Astrocyte (in vitro differentiated cells and primary cell): Measurements from ENCODE around the gene SELENOW. TPM values are rescaled to one million over a fixed set of nuclear protein-coding genes. Genes with fewer than 3 reads are reported as not detected.

ENCODE experiments used
- DNase-seq: peaks from one replicate; pipeline ENCODE4 v3.0.0-alpha.2; 2010; ENCODE audit warnings: low read depth
- FAIRE-seq: peaks from 2 replicates; lab custom pipeline; 2011; peaks lifted over from hg19 to GRCh38; lab: Jason Lieb, UNC
- H2AFZ ChIP-seq: 2 replicates; pipeline ENCODE4 v1.6.0; 2012; ENCODE audit warnings: low read depth, low read length, inconsistent platforms
- H3K27ac ChIP-seq: 2 replicates; pipeline ENCODE4 v1.5.1; 2011; ENCODE audit warnings: low read depth, low read length, inconsistent platforms
- H3K27me3 ChIP-seq: 2 replicates; pipeline ENCODE4 v1.6.0; 2011; ENCODE audit warnings: low read length, inconsistent platforms; ENCODE audit not compliant: insufficient read depth
- H3K36me3 ChIP-seq: 2 replicates; pipeline ENCODE4 v1.5.1; 2011; ENCODE audit warnings: low read length, inconsistent platforms; ENCODE audit not compliant: insufficient read depth
- H3K4me1 ChIP-seq: 2 replicates; pipeline ENCODE4 v1.5.1; 2011; ENCODE audit warnings: low read length, inconsistent platforms; ENCODE audit not compliant: insufficient read depth
- H3K4me2 ChIP-seq: 2 replicates; pipeline ENCODE4 v1.6.0; 2012; ENCODE audit warnings: low read length, inconsistent platforms
- H3K4me3 ChIP-seq: 2 replicates; pipeline ENCODE4 v1.5.1; 2011; ENCODE audit warnings: low read depth, mild to moderate bottlenecking, low read length, inconsistent platforms; ENCODE audit not compliant: insufficient read depth
- H3K79me2 ChIP-seq: 2 replicates; pipeline ENCODE4 v1.6.0; 2012; ENCODE audit warnings: mild to moderate bottlenecking, low read length, inconsistent platforms; ENCODE audit not compliant: insufficient read depth
- H3K9ac ChIP-seq: 2 replicates; pipeline ENCODE4 v1.6.0; 2012; ENCODE audit warnings: mild to moderate bottlenecking, low read length, inconsistent platforms
- H3K9me3 ChIP-seq: 2 replicates; pipeline ENCODE4 v1.5.1; 2012; ENCODE audit warnings: low read depth, mild to moderate bottlenecking, low read length, inconsistent platforms; ENCODE audit not compliant: insufficient read depth
- H4K20me1 ChIP-seq: 2 replicates; pipeline ENCODE4 v1.6.0; 2012; ENCODE audit warnings: low read length, inconsistent platforms; ENCODE audit not compliant: insufficient read depth
- H3K27ac Mint-ChIP-seq: one replicate; pipeline ENCODE4 v1.8.0; 2021; ENCODE audit warnings: mild to moderate bottlenecking, mixed read lengths; ENCODE audit not compliant: unreplicated experiment
- H3K27me3 Mint-ChIP-seq: one replicate; pipeline ENCODE4 v1.8.0; 2021; ENCODE audit warnings: low read depth, mixed read lengths; ENCODE audit not compliant: unreplicated experiment
- H3K36me3 Mint-ChIP-seq: one replicate; pipeline ENCODE4 v1.8.0; 2021; ENCODE audit warnings: low read depth, mixed read lengths; ENCODE audit not compliant: unreplicated experiment
- H3K4me1 Mint-ChIP-seq: one replicate; pipeline ENCODE4 v1.8.0; 2021; ENCODE audit warnings: low read depth, mixed read lengths; ENCODE audit not compliant: unreplicated experiment
- H3K4me3 Mint-ChIP-seq: one replicate; pipeline ENCODE4 v1.8.0; 2021; ENCODE audit warnings: mild to moderate bottlenecking, moderate library complexity, mixed read lengths; ENCODE audit not compliant: unreplicated experiment
- H3K9me3 Mint-ChIP-seq: one replicate; pipeline ENCODE4 v1.8.0; 2021; ENCODE audit warnings: mild to moderate bottlenecking, mixed read lengths; ENCODE audit not compliant: unreplicated experiment
- EZH2 ChIP-seq: IDR thresholded peaks from 2 replicates; pipeline ENCODE4 v1.6.1; 2012; ENCODE audit warnings: mild to moderate bottlenecking, low read length, inconsistent platforms; ENCODE audit not compliant: insufficient read depth
- total RNA-seq: library from RNA; stranded (reverse); gene quantifications from 2 replicates; pipeline ENCODE4 v1.2.1, GENCODE V29; 2021
- TF ChIP-seq, protein P1 (sequence below): IDR thresholded peaks from 2 replicates; pipeline ENCODE4 v1.5.1; 2011; ENCODE audit warnings: low read depth, mild to moderate bottlenecking, inconsistent platforms, low read length, moderate library complexity; ENCODE audit not compliant: insufficient read depth

The SELENOW gene
- total RNA-seq, 1 donor from 2014 or later, result 279 TPM

GRCh38 chr19:47792616-47793015 is 14.1 kb downstream of the SELENOW start:
- Mint-ChIP-seq H3K9me3 (no peaks in the 10 kb centered on the region), H3K4me3 (no peak overlapping the region), H3K36me3 (peaks cover 4% of the 10 kb centered on the region), H3K27ac (no peak overlapping the region), H3K27me3 (no peaks in the 10 kb centered on the region), H3K4me1 (peaks cover 3% of the 10 kb centered on the region)
- H3K79me2 ChIP-seq, result no peaks in the 10 kb centered on the region
- FAIRE-seq, result no peak
- no peaks in the 10 kb centered on the region for H3K4me1 ChIP-seq
- no peaks in the 10 kb centered on the region for H4K20me1 ChIP-seq
- H3K9me3 ChIP-seq, result no peaks in the 10 kb centered on the region
- H3K27me3 ChIP-seq, result no peaks in the 10 kb centered on the region
- no peak overlapping the region for H3K9ac ChIP-seq
- no peak overlapping the region for H3K4me3 ChIP-seq
- no peaks in the 10 kb centered on the region for H3K36me3 ChIP-seq
- H2AFZ ChIP-seq, result no peak overlapping the region
- no peak for DNase-seq
- no peak overlapping the region for H3K27ac ChIP-seq
- H3K4me2 ChIP-seq, result no peak overlapping the region
- TF ChIP-seq, protein P1, sequence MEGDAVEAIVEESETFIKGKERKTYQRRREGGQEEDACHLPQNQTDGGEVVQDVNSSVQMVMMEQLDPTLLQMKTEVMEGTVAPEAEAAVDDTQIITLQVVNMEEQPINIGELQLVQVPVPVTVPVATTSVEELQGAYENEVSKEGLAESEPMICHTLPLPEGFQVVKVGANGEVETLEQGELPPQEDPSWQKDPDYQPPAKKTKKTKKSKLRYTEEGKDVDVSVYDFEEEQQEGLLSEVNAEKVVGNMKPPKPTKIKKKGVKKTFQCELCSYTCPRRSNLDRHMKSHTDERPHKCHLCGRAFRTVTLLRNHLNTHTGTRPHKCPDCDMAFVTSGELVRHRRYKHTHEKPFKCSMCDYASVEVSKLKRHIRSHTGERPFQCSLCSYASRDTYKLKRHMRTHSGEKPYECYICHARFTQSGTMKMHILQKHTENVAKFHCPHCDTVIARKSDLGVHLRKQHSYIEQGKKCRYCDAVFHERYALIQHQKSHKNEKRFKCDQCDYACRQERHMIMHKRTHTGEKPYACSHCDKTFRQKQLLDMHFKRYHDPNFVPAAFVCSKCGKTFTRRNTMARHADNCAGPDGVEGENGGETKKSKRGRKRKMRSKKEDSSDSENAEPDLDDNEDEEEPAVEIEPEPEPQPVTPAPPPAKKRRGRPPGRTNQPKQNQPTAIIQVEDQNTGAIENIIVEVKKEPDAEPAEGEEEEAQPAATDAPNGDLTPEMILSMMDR, result no peak
- TF ChIP-seq EZH2, result no peak

GRCh38 chr19:47794526-47794925 is 16.0 kb downstream of the SELENOW start:
- peaks cover 8% of the 10 kb centered on the region for H3K27me3 Mint-ChIP-seq
- H3K27ac Mint-ChIP-seq, result no peak overlapping the region
- no peak overlapping the region for H3K4me3 Mint-ChIP-seq
- no peaks in the 10 kb centered on the region for H3K79me2 ChIP-seq
- H3K4me1 ChIP-seq, result no peaks in the 10 kb centered on the region
- no peaks in the 10 kb centered on the region for H3K27me3 ChIP-seq
- no peaks in the 10 kb centered on the region for H3K36me3 ChIP-seq
- H3K9ac ChIP-seq, result no peak overlapping the region
- peaks cover 3% of the 10 kb centered on the region for H3K9me3 Mint-ChIP-seq
- peaks cover 1% of the 10 kb centered on the region for H3K4me1 Mint-ChIP-seq
- H3K27ac ChIP-seq, result no peak overlapping the region
- no peaks in the 10 kb centered on the region for H4K20me1 ChIP-seq
- no peak for TF ChIP-seq EZH2
- TF ChIP-seq, protein P1, result no peak
- no peak for FAIRE-seq
- no peak overlapping the region for H2AFZ ChIP-seq
- no peak for DNase-seq
- H3K4me3 ChIP-seq, result no peak overlapping the region
- H3K9me3 ChIP-seq, result no peaks in the 10 kb centered on the region
- H3K4me2 ChIP-seq, result no peak overlapping the region
- H3K36me3 Mint-ChIP-seq, result no peaks in the 10 kb centered on the region

DNA sequence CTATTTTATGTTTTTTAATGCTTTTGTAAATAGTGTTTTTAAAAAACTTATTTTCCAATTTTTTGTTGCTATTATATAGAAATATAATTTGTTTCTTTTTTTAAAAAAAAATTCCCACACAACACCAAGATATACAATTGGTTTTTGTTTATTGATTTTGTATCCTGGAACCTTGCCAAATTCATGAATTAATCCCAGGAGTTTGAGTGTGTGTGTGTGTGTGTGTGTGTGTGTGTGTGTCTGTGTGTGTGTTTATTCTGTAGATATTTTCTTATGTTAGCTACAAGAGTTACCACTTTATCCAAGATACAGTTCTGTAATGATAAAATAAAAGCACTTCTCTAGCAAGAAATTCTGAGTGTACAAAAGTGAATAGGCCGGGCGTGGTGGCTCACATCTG is 18.3 kb downstream of the SELENOW start:
- peaks cover 8% of the 10 kb centered on the region for H3K27me3 Mint-ChIP-seq
- H3K36me3 ChIP-seq, result no peaks in the 10 kb centered on the region
- peaks cover 10% of the 10 kb centered on the region for H3K9me3 Mint-ChIP-seq
- H3K4me2 ChIP-seq, result no peak overlapping the region
- no peaks in the 10 kb centered on the region for H3K36me3 Mint-ChIP-seq
- H3K4me3 Mint-ChIP-seq, result no peak overlapping the region
- H3K27ac Mint-ChIP-seq, result no peak overlapping the region
- no peak overlapping the region for H3K27ac ChIP-seq
- peaks cover 1% of the 10 kb centered on the region for H3K4me1 Mint-ChIP-seq
- H3K4me1 ChIP-seq, result no peaks in the 10 kb centered on the region
- H3K79me2 ChIP-seq, result no peaks in the 10 kb centered on the region
- H4K20me1 ChIP-seq, result no peaks in the 10 kb centered on the region
- H3K9me3 ChIP-seq, result no peaks in the 10 kb centered on the region
- DNase-seq (no peak), FAIRE-seq (no peak)
- no peak overlapping the region for H3K9ac ChIP-seq
- H3K4me3 ChIP-seq, result no peak overlapping the region
- no peak overlapping the region for H2AFZ ChIP-seq
- TF ChIP-seq, protein P1, result no peak
- no peak for TF ChIP-seq EZH2
- H3K27me3 ChIP-seq, result no peaks in the 10 kb centered on the region
